Endothelial cell of umbilical vein (primary cell): Measurements from ENCODE around the gene TIPRL. TPM values are rescaled to one million over a fixed set of nuclear protein-coding genes. Genes with fewer than 3 reads are reported as not detected.

Experiments
- BruUV-seq: library from RNA; stranded (reverse); fragments of 400-500 nt; replicated peaks from 2 replicates; lab custom pipeline; 2021; lab: Mats Ljungman, UMichigan
- CTCF ChIA-PET: fragments of 300-600, 350-600 bp; sonication (Branson Sonifier 250); formaldehyde crosslinking; loops from one replicate; lab custom pipeline; 2021; ENCODE audit warnings: antibody characterized with exemption, inconsistent platforms; lab: Charles Lee
- POLR2A ChIA-PET: fragments of 300-600, 350-600 bp; sonication (Branson Sonifier 250); formaldehyde crosslinking; loops from one replicate; lab custom pipeline; 2021; ENCODE audit warnings: antibody characterized with exemption, inconsistent platforms; lab: Charles Lee
- DNase-seq: peaks from one replicate; pipeline ENCODE4 v3.0.0-alpha.2; 2011; ENCODE audit warnings: low read depth, low spot score
- FAIRE-seq: peaks from 2 replicates; lab custom pipeline; 2011; peaks lifted over from hg19 to GRCh38; lab: Jason Lieb, UNC
- H2AFZ ChIP-seq: 2 replicates; pipeline ENCODE4 v1.6.0; 2012; ENCODE audit warnings: low read depth, low read length, control low read depth, inconsistent platforms
- H3K27ac ChIP-seq: 2 replicates; pipeline ENCODE4 v1.5.1; 2011; ENCODE audit warnings: low read depth, mild to moderate bottlenecking, control low read depth, low read length, moderate library complexity; ENCODE audit not compliant: insufficient read depth
- H3K27me3 ChIP-seq, 2 experiments: 2 replicates each; pipeline versions ENCODE4 v1.6.0 to v1.6.1; 2011; ENCODE audit warnings: low read length in 2 of 2, mixed read lengths in 1 of 2; ENCODE audit not compliant: control insufficient read depth in 2 of 2, insufficient read depth in 2 of 2
- H3K36me3 ChIP-seq, 2 experiments: 2 replicates in 1 of 2; 3 replicates in 1 of 2; pipeline ENCODE4 v1.5.1; 2011; ENCODE audit warnings: low read length in 2 of 2, mild to moderate bottlenecking in 1 of 2, moderate library complexity in 1 of 2; ENCODE audit not compliant: control insufficient read depth in 2 of 2, insufficient read depth in 2 of 2; ENCODE audit errors: extremely low read depth in 1 of 2
- H3K4me1 ChIP-seq: 3 replicates; pipeline ENCODE4 v1.5.1; 2011; ENCODE audit warnings: mild to moderate bottlenecking, low read length; ENCODE audit not compliant: control insufficient read depth, insufficient read depth; ENCODE audit errors: extremely low read depth
- H3K4me2 ChIP-seq: 2 replicates; pipeline ENCODE4 v1.6.1; 2011; ENCODE audit warnings: low read length, control low read depth, mixed read lengths; ENCODE audit not compliant: insufficient read depth
- H3K4me3 ChIP-seq, 3 experiments: fragments of 200-600 bp in 1 of 3; sonication (generic), shearing (Covaris generic) in 1 of 3; replicated peaks in 1 of 3; 2 replicates each; pipeline ENCODE4 v1.5.1; 2011 to 2016; ENCODE audit warnings: control low read depth in 3 of 3, low read length in 3 of 3, mild to moderate bottlenecking in 2 of 3, inconsistent platforms in 1 of 3, low read depth in 1 of 3, moderate library complexity in 1 of 3; ENCODE audit not compliant: insufficient read depth in 1 of 3
- H3K79me2 ChIP-seq: 2 replicates; pipeline ENCODE4 v1.6.0; 2012; ENCODE audit warnings: low read length, inconsistent platforms; ENCODE audit not compliant: control insufficient read depth, insufficient read depth
- H3K9ac ChIP-seq: replicated peaks from 2 replicates; pipeline ENCODE3; 2011; ENCODE audit warnings: low read length, control low read depth; ENCODE audit not compliant: insufficient read depth; ENCODE audit errors: extremely low read depth
- H3K9me1 ChIP-seq: replicated peaks from 3 replicates; pipeline ENCODE4 v1.6.0; 2011; ENCODE audit warnings: mild to moderate bottlenecking, low read length; ENCODE audit not compliant: control insufficient read depth, insufficient read depth; ENCODE audit errors: extremely low read depth
- H3K9me3 ChIP-seq: replicated peaks from 2 replicates; pipeline ENCODE4 v1.5.1; 2012; ENCODE audit warnings: low read length, inconsistent platforms; ENCODE audit not compliant: control insufficient read depth, insufficient read depth
- H4K20me1 ChIP-seq: replicated peaks from 2 replicates; pipeline ENCODE3; 2011; ENCODE audit warnings: mild to moderate bottlenecking, low read length; ENCODE audit not compliant: control insufficient read depth, insufficient read depth; ENCODE audit errors: extremely low read depth
- EZH2 ChIP-seq: IDR thresholded peaks from 2 replicates; pipeline ENCODE4 v1.6.1; 2012; ENCODE audit warnings: borderline replicate concordance, low read depth, mild to moderate bottlenecking, moderate library complexity, low read length, inconsistent platforms; ENCODE audit not compliant: severe bottlenecking
- FOS ChIP-seq: IDR thresholded peaks from 2 replicates; pipeline ENCODE4 v1.6.1; 2011; ENCODE audit warnings: mild to moderate bottlenecking, low read length, moderate library complexity, borderline replicate concordance; ENCODE audit not compliant: insufficient read depth
- GATA2 ChIP-seq: IDR thresholded peaks from 2 replicates; pipeline ENCODE4 v1.7.0; 2011; ENCODE audit warnings: low read depth, mild to moderate bottlenecking, moderate library complexity, mixed read lengths, low read length; ENCODE audit not compliant: insufficient read length, insufficient read depth
- JUN ChIP-seq: IDR thresholded peaks from 2 replicates; pipeline ENCODE4 v1.6.1; 2011; ENCODE audit warnings: borderline replicate concordance, low read depth; ENCODE audit not compliant: insufficient read length, insufficient read depth
- MYC ChIP-seq: IDR thresholded peaks from one replicate; pipeline ENCODE4 v1.6.1; 2011; ENCODE audit warnings: mild to moderate bottlenecking, low read depth, low read length
- POLR2A ChIP-seq: IDR thresholded peaks from 2 replicates; pipeline ENCODE4 v1.6.1; 2012; ENCODE audit warnings: low read depth, mild to moderate bottlenecking, control low read depth, low read length
- POLR2AphosphoS5 ChIP-seq: IDR thresholded peaks from 2 replicates; pipeline ENCODE4 v1.6.1; 2012; ENCODE audit warnings: low read depth, mild to moderate bottlenecking, control low read depth, low read length, moderate library complexity; ENCODE audit not compliant: insufficient read depth
- dilution Hi-C: fragments of 300-500 bp; cut with MboI; formaldehyde crosslinking; loops from one replicate; pipeline ENCODE4 v1.15.0; 2019; ENCODE audit warnings: low sequenced_read_pairs; ENCODE audit not compliant: extremely low pct_ligation_motif_present
- intact Hi-C: fragments of 100-400 bp; cut with micrococcal nuclease; formaldehyde crosslinking; loops from one replicate; pipeline ENCODE4 v1.10.0; 2022
- polyA plus RNA-seq, 4 experiments: library from polyadenylated mRNA; depleted of rRNA in 3 of 4; stranded (reverse) in 3 of 4; unstranded in 1 of 4; fragments of >200 nt; gene quantifications; 2 replicates each; pipeline versions ENCODE4 v1.2.1 to v1.2.3, GENCODE V29; 2011 to 2012; ENCODE audit warnings: missing spikeins in 1 of 4
- total RNA-seq: library from RNA; stranded (reverse); gene quantifications from 2 replicates; pipeline ENCODE4 v1.2.3, GENCODE V29; 2021
- TF ChIP-seq, protein P1 (sequence below), 2 donors: IDR thresholded peaks; 1 replicate in 1 of 2; 2 replicates in 1 of 2; pipeline ENCODE4 v1.5.1; 2011; ENCODE audit warnings: low read length in 2 of 2, mild to moderate bottlenecking in 2 of 2, moderate library complexity in 2 of 2, control low read depth in 1 of 2, inconsistent platforms in 1 of 2, low read depth in 1 of 2; ENCODE audit not compliant: insufficient read depth in 1 of 2; ENCODE audit errors: extremely low read depth in 1 of 2
- TF ChIP-seq, protein P2 (sequence below): IDR thresholded peaks from 2 replicates; pipeline ENCODE4 v1.6.1; 2011; ENCODE audit not compliant: insufficient read depth, insufficient read length

TIPRL gene
- total and polyA plus RNA-seq, 2 donors (not counting 3 experiments of a cell fraction or from before 2014, with no cell fraction given), result 14.0 to 45.8 TPM

GRCh38 chr1:168134132-168134531 is 44.6 kb upstream of the TIPRL start:
- ChIA-PET POLR2A (no interaction called here), CTCF (interaction anchor here (0.9 to 2.3 kb wide), 6 partner anchors 11 to 102 kb away, joined by 3 to 8 read pairs (median 4); no protein-coding TSS in a partner anchor)
- H3K4me3 ChIP-seq, result no peak overlapping the region
- H4K20me1 ChIP-seq, result no peaks in the 10 kb centered on the region
- H3K4me1 ChIP-seq, result peaks cover 19% of the 10 kb centered on the region
- DNase-seq (no peak), FAIRE-seq (no peak)
- intact Hi-C loops, result no loop called here
- no TSS peak for BruUV-seq
- no peaks in the 10 kb centered on the region for H3K9me3 ChIP-seq
- H3K79me2 ChIP-seq, result peaks cover 6% of the 10 kb centered on the region
- H3K27ac ChIP-seq, result no peak overlapping the region
- H3K36me3 ChIP-seq, result no peaks in the 10 kb centered on the region
- no peaks in the 10 kb centered on the region for H3K27me3 ChIP-seq
- no peaks in the 10 kb centered on the region for H3K9me1 ChIP-seq
- no peak overlapping the region for H3K4me2 ChIP-seq
- TF ChIP-seq POLR2A, result no peak
- TF ChIP-seq FOS, result no peak
- no peak for TF ChIP-seq GATA2
- no peak for TF ChIP-seq EZH2
- no peak for TF ChIP-seq MYC
- TF ChIP-seq JUN, result no peak
- TF ChIP-seq POLR2AphosphoS5, result no peak
- TF ChIP-seq, protein P1, sequence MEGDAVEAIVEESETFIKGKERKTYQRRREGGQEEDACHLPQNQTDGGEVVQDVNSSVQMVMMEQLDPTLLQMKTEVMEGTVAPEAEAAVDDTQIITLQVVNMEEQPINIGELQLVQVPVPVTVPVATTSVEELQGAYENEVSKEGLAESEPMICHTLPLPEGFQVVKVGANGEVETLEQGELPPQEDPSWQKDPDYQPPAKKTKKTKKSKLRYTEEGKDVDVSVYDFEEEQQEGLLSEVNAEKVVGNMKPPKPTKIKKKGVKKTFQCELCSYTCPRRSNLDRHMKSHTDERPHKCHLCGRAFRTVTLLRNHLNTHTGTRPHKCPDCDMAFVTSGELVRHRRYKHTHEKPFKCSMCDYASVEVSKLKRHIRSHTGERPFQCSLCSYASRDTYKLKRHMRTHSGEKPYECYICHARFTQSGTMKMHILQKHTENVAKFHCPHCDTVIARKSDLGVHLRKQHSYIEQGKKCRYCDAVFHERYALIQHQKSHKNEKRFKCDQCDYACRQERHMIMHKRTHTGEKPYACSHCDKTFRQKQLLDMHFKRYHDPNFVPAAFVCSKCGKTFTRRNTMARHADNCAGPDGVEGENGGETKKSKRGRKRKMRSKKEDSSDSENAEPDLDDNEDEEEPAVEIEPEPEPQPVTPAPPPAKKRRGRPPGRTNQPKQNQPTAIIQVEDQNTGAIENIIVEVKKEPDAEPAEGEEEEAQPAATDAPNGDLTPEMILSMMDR (IDR thresholded peaks at IDR 0.05; ENCODE audit: extremely low read depth in 1 of 2, insufficient read depth in 1 of 2, low read depth in 1 of 2, low read length in 2 of 2), result no peak
- TF ChIP-seq, protein P2, sequence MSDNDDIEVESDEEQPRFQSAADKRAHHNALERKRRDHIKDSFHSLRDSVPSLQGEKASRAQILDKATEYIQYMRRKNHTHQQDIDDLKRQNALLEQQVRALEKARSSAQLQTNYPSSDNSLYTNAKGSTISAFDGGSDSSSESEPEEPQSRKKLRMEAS, result no peak
- no peak overlapping the region for H3K9ac ChIP-seq
- no peak overlapping the region for H2AFZ ChIP-seq
- dilution Hi-C loops, result no loop called here
